ENCODE results near the gene FGF18.

The FGF18 gene

DNA sequence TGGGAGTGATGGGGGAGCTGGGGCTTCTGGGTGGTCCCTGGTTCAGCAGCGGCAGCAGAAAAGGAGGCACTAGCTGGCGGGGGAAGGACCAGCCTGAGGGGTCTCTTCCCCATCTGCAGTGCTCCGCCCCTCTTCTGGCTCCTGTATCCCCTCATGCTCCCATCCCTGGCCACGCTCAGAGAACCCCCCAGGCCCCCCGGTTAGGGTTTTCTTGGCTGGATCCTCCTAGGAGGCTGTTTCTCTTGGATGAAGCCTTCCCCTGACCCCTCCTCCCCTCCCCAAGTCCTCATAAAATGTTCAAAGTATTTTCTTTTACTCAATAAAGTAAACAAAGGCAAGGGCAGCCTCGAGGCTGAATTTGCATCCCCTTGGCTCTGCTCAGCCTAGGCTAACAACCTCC, 60.8 kb downstream of the FGF18 start:
- H3K4me3 ChIP-seq (ENCODE audit: low read depth, low read length): no peak overlapping the region
- H3K4me2 ChIP-seq (ENCODE audit: low read length): no peak overlapping the region
- TF ChIP-seq, protein P1, sequence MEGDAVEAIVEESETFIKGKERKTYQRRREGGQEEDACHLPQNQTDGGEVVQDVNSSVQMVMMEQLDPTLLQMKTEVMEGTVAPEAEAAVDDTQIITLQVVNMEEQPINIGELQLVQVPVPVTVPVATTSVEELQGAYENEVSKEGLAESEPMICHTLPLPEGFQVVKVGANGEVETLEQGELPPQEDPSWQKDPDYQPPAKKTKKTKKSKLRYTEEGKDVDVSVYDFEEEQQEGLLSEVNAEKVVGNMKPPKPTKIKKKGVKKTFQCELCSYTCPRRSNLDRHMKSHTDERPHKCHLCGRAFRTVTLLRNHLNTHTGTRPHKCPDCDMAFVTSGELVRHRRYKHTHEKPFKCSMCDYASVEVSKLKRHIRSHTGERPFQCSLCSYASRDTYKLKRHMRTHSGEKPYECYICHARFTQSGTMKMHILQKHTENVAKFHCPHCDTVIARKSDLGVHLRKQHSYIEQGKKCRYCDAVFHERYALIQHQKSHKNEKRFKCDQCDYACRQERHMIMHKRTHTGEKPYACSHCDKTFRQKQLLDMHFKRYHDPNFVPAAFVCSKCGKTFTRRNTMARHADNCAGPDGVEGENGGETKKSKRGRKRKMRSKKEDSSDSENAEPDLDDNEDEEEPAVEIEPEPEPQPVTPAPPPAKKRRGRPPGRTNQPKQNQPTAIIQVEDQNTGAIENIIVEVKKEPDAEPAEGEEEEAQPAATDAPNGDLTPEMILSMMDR (IDR thresholded peaks at IDR 0.05): no peak
- no peak overlapping the region for H3K27ac ChIP-seq
- no peaks in the 10 kb centered on the region for H3K9me3 ChIP-seq (ENCODE audit: control insufficient read depth, low read length)
- H3K27me3 ChIP-seq (ENCODE audit: control insufficient read depth, insufficient read depth, low read length): no peaks in the 10 kb centered on the region
- H3K79me2 ChIP-seq: no peaks in the 10 kb centered on the region
- H3K9ac ChIP-seq: no peak overlapping the region
- H3K4me1 ChIP-seq: no peaks in the 10 kb centered on the region
- no peaks in the 10 kb centered on the region for H3K36me3 ChIP-seq (ENCODE audit: control insufficient read depth, insufficient read depth, low read length)
- no peak overlapping the region for H2AFZ ChIP-seq

DNA sequence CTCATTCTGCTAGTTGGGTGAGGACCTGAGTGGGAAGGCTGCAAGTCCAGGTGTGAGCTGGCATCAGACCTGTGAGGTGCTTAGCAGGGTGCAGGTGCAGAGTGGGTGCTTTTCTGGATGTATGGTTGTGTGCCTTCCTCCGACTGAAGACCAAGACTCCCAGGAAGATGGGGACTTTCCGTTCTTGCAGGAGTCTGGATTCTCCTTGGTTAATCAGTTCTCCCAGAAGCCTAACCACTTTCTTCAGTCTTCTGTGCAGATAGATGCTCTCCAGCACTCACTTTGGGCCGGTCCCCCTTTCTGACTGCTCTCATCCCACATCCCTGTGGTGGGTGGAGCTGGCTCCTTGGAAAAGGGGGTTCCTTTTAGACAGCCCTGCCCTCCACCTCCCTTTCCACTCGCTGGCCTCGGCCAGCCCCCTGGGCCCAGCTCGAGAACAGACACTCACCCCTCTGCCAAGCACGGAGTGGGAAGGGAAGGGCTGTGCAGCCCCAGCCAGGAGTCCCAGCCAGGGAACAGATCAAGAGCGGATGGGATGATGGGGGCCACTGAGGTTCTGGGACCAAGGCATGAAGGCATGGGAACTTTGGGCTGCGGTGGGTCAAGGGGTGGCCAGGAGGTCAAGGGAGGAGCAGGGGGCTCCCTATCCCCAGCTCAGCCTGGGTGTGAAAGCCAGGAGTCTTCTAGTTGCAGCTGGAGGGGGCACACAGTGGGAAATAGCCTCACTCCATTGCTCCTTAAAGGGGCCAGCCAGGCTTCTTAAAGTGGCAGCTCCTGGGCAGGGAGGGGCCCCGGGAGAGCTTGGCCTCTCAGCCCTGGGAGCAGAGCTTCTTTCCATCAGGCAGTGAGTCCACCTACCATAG, 62.4 kb downstream of the FGF18 start:
- Histone ChIP-seq H2AFZ (no peak overlapping the region), H3K4me1 (no peaks in the 10 kb centered on the region), H3K79me2 (no peaks in the 10 kb centered on the region), H3K36me3 (ENCODE audit: control insufficient read depth, insufficient read depth, low read length) (no peaks in the 10 kb centered on the region), H3K9me3 (ENCODE audit: control insufficient read depth, low read length) (no peaks in the 10 kb centered on the region), H3K9ac (no peak overlapping the region), H3K4me2 (ENCODE audit: low read length) (no peak overlapping the region), H3K4me3 (ENCODE audit: low read depth, low read length) (no peak overlapping the region), H3K27ac (no peak overlapping the region), H3K27me3 (ENCODE audit: control insufficient read depth, insufficient read depth, low read length) (no peaks in the 10 kb centered on the region)
- TF ChIP-seq, protein P1 (IDR thresholded peaks at IDR 0.05): no peak

DNA sequence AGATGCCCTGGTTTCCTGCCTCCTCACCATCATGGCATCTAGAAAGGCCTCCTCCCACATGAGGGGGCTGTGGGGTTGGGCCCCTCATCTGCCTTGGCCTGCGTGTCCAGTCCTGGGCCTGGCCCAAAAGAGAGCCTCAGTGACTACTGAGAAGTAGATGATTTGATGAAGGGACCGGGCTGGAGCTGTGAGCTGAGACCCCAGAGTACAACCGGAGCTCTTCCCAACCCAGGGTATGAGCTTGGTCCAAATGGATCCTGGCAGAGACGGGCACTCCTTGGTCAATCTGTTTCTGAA, 62.9 kb downstream of the FGF18 start:
- Histone ChIP-seq H3K9ac (no peak overlapping the region), H3K79me2 (no peaks in the 10 kb centered on the region), H3K27ac (no peak overlapping the region), H3K4me2 (ENCODE audit: low read length) (no peak overlapping the region), H3K9me3 (ENCODE audit: control insufficient read depth, low read length) (no peaks in the 10 kb centered on the region), H3K36me3 (ENCODE audit: control insufficient read depth, insufficient read depth, low read length) (no peaks in the 10 kb centered on the region), H3K4me3 (ENCODE audit: low read depth, low read length) (no peak overlapping the region), H2AFZ (no peak overlapping the region), H3K27me3 (ENCODE audit: control insufficient read depth, insufficient read depth, low read length) (no peaks in the 10 kb centered on the region), H3K4me1 (no peaks in the 10 kb centered on the region)
- TF ChIP-seq, protein P1 (IDR thresholded peaks at IDR 0.05): no peak

DNA sequence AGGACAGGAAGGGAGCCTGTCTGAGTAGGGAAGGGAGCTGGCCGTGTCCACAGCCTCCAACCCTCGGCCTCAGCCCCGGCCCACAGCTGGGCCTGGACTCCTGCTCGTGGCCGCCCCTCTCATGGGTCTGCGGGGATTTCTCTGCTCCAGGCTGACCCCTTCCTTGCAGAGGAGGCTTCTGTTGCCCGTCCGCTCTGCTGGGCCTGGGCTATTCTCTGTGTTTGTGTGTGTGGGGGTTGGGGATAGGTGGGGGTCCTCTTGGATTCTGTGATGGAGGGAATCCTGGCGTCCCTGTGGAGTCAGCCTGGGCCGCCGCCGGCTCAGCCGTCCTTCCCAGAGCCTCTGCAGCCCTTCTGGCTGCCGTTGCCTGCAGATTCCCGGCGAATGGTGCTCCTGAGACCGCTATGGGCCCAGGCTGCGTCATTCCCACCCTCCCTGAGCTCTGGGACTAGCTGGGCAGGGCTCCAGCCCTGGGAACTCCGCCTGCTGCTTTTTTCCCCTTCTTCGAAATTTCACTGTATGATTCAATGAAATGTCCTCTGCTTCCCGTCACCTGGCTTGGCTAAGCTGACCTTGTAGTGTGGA, 64.2 kb downstream of the FGF18 start:
- Histone ChIP-seq H2AFZ (no peak overlapping the region), H3K27ac (peak overlapping the region; percentile 39), H3K4me2 (ENCODE audit: low read length) (no peak overlapping the region), H3K36me3 (ENCODE audit: control insufficient read depth, insufficient read depth, low read length) (no peaks in the 10 kb centered on the region), H3K27me3 (ENCODE audit: control insufficient read depth, insufficient read depth, low read length) (no peaks in the 10 kb centered on the region), H3K9me3 (ENCODE audit: control insufficient read depth, low read length) (no peaks in the 10 kb centered on the region), H3K4me3 (ENCODE audit: low read depth, low read length) (no peak overlapping the region), H3K4me1 (no peaks in the 10 kb centered on the region), H3K79me2 (no peaks in the 10 kb centered on the region), H3K9ac (no peak overlapping the region)
- TF ChIP-seq, protein P1 (IDR thresholded peaks at IDR 0.05): no peak

Data from parathyroid adenoma (tissue), 2 donors.